ENCODE data around the gene FCAR. TPM values are rescaled to one million over a fixed set of nuclear protein-coding genes. Genes with fewer than 3 reads are reported as not detected.
"Not testable (repeated sequence)": the region's sequence is repeated elsewhere in the genome, so short reads cannot be mapped to it uniquely, and the experiment has no call there.

FCAR gene
- total and polyA plus RNA-seq, 12 donors = 0.19 to 1.8 (median 0.67) TPM; not detected in 4

DNA sequence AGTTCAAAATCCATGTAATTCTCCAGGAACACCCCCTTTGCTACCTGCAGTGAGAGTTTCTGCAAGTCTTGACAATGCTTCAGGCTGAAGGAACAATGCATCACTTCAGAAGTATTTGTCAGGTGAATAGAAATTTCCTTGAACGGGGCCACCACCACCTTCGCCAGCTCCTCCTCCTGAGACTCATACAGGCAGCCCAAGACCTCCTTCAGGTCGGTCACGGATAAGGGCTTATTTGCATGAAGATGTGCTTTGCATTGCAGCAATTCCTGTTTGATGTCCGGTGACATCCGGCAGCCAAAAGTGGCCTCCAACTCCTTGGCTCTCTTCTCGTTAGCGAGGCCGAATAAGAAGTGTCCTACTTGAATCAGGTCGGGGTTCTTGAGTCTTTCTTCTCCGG is 64.9 kb downstream of the FCAR start:
- no peak overlapping the region for H3K27ac ChIP-seq
- no peak overlapping the region for H3K4me3 ChIP-seq
- WGBS, 2 donors = 71 to 78% methylated on average over 11 of the region's 11 CpGs
- DNase-seq (no peak), ATAC-seq (no peak)
- H3K27me3 ChIP-seq = peaks cover 0 to 49% (median 22%) of the 10 kb centered on the region in 7 donors
- intact Hi-C loops (cut with DNase I) = no loop called here
- no peaks in the 10 kb centered on the region for H3K9me3 ChIP-seq
- H3K36me3 ChIP-seq = no peaks in the 10 kb centered on the region
- TF ChIP-seq, protein P1, sequence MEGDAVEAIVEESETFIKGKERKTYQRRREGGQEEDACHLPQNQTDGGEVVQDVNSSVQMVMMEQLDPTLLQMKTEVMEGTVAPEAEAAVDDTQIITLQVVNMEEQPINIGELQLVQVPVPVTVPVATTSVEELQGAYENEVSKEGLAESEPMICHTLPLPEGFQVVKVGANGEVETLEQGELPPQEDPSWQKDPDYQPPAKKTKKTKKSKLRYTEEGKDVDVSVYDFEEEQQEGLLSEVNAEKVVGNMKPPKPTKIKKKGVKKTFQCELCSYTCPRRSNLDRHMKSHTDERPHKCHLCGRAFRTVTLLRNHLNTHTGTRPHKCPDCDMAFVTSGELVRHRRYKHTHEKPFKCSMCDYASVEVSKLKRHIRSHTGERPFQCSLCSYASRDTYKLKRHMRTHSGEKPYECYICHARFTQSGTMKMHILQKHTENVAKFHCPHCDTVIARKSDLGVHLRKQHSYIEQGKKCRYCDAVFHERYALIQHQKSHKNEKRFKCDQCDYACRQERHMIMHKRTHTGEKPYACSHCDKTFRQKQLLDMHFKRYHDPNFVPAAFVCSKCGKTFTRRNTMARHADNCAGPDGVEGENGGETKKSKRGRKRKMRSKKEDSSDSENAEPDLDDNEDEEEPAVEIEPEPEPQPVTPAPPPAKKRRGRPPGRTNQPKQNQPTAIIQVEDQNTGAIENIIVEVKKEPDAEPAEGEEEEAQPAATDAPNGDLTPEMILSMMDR (IDR thresholded peaks at IDR 0.05) = no peak
- no peaks in the 10 kb centered on the region for H3K4me1 ChIP-seq

DNA sequence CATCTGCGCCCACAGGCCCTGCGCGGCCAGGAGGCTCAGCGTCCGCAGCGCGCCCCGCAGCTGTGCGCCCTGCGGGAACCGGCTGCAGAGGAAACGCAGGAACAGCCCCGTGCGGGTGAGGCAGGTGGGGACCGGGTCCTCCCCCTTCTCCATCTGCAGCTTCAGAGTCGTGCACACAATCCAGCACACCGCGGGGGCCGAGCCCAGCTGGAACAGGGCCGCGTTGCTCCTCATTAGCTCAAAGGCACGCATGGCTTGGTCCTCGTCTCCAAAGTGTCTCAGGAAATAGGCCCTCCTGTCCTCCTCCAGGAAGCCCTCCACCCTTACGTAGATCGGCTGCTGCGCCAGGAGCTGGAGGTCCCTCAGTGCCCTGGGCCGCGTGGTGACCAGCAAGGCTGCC is 65.5 kb downstream of the FCAR start:
- H3K9me3 ChIP-seq; H3K4me1 ChIP-seq; H3K36me3 ChIP-seq; ATAC-seq; intact Hi-C loops (cut with DNase I); DNase-seq; H3K27ac ChIP-seq; H3K4me3 ChIP-seq: not testable (repeated sequence)
- H3K27me3 ChIP-seq = peaks cover 0 to 49% (median 21%) of the 10 kb centered on the region in 7 donors
- WGBS, 2 donors = 58 to 79% methylated on average over 13 to 17 of the region's 28 CpGs

Other genes starting within 250 kb of the FCAR start
- gene LILRB1, start 243.8 kb upstream of the FCAR start, total RNA-seq = 10 to 100 TPM in 1 of 10 donors, 1 to 10 TPM in 6, under 1 TPM in 3; 0.28 to 16.9 (median 1.5) TPM
- 1 to 10 TPM in 1 of 2 donors, under 1 TPM in 1; 0.54 to 1.4 TPM for gene LILRB1, start 243.8 kb upstream of the FCAR start, polyA plus RNA-seq
- 10 to 100 TPM in 1 of 10 donors, 1 to 10 TPM in 8, under 1 TPM in 1; 0.99 to 22.4 (median 1.8) TPM for gene LILRB4, start 211.2 kb upstream of the FCAR start, total RNA-seq
- 1 to 10 TPM; 2.0 to 2.2 TPM for gene LILRB4, start 211.2 kb upstream of the FCAR start, polyA plus RNA-seq
- not detected for gene KIR3DL3, start 149.8 kb upstream of the FCAR start, total RNA-seq
- gene KIR3DL3, start 149.8 kb upstream of the FCAR start, polyA plus RNA-seq = not detected
- gene KIR2DL3, start 135.7 kb upstream of the FCAR start, total RNA-seq = under 1 TPM in 1 of 10 donors, not detected in 9; 0.42 TPM
- gene KIR2DL3, start 135.7 kb upstream of the FCAR start, polyA plus RNA-seq = under 1 TPM in 1 of 2 donors, not detected in 1; 0.03 TPM
- under 1 TPM in 1 of 10 donors, not detected in 9; 0.16 TPM for gene KIR2DL1, start 104.4 kb upstream of the FCAR start, total RNA-seq
- gene KIR2DL1, start 104.4 kb upstream of the FCAR start, polyA plus RNA-seq = under 1 TPM in 1 of 2 donors, not detected in 1; 0.04 TPM
- under 1 TPM in 1 of 10 donors, not detected in 9; 0.62 TPM for gene KIR2DL4, start 70.6 kb upstream of the FCAR start, total RNA-seq
- gene KIR2DL4, start 70.6 kb upstream of the FCAR start, polyA plus RNA-seq = under 1 TPM in 1 of 2 donors, not detected in 1; 0.04 TPM
- under 1 TPM in 3 of 10 donors, not detected in 7; 0.13 to 0.90 (median 0.14) TPM for gene KIR3DL1, start 57.8 kb upstream of the FCAR start, total RNA-seq
- gene KIR3DL1, start 57.8 kb upstream of the FCAR start, polyA plus RNA-seq = not detected
- gene KIR2DS4, start 41.6 kb upstream of the FCAR start, total RNA-seq = under 1 TPM in 2 of 10 donors, not detected in 8; 0.14 to 0.28 TPM
- not detected for gene KIR2DS4, start 41.6 kb upstream of the FCAR start, polyA plus RNA-seq
- under 1 TPM in 1 of 10 donors, not detected in 9; 0.95 TPM for gene KIR3DL2, start 23.8 kb upstream of the FCAR start, total RNA-seq
- gene KIR3DL2, start 23.8 kb upstream of the FCAR start, polyA plus RNA-seq = not detected
- under 1 TPM in 3 of 10 donors, not detected in 7; 0.38 to 0.81 (median 0.60) TPM for gene NCR1, start 31.9 kb downstream of the FCAR start, total RNA-seq
- not detected for gene NCR1, start 31.9 kb downstream of the FCAR start, polyA plus RNA-seq
- not detected for gene NLRP7, start 73.3 kb downstream of the FCAR start, total RNA-seq
- not detected for gene NLRP7, start 73.3 kb downstream of the FCAR start, polyA plus RNA-seq
- gene NLRP2, start 92.1 kb downstream of the FCAR start, total RNA-seq = 1 to 10 TPM in 1 of 10 donors, under 1 TPM in 3, not detected in 6; 0.33 to 2.8 (median 0.53) TPM
- under 1 TPM in 1 of 2 donors, not detected in 1; 0.04 TPM for gene NLRP2, start 92.1 kb downstream of the FCAR start, polyA plus RNA-seq
- under 1 TPM; 0.37 to 0.73 (median 0.46) TPM for gene GP6, start 164.0 kb downstream of the FCAR start, total RNA-seq
- gene GP6, start 164.0 kb downstream of the FCAR start, polyA plus RNA-seq = 1 to 10 TPM in 1 of 2 donors, under 1 TPM in 1; 0.58 to 1.5 TPM
- 10 to 100 TPM; 32.4 to 72.0 (median 54.5) TPM for gene RDH13, start 188.9 kb downstream of the FCAR start, total RNA-seq
- 10 to 100 TPM; 21.4 to 36.1 TPM for gene RDH13, start 188.9 kb downstream of the FCAR start, polyA plus RNA-seq
- gene EPS8L1, start 201.6 kb downstream of the FCAR start, total RNA-seq = 1 to 10 TPM in 5 of 10 donors, under 1 TPM in 4, not detected in 1; 0.53 to 2.7 (median 1.1) TPM
- 1 to 10 TPM; 3.7 to 7.9 TPM for gene EPS8L1, start 201.6 kb downstream of the FCAR start, polyA plus RNA-seq
- gene PPP1R12C, start 243.4 kb downstream of the FCAR start, total RNA-seq = 100 to 1,000 TPM; 134 to 242 (median 193) TPM
- 100 to 1,000 TPM; 223 to 283 TPM for gene PPP1R12C, start 243.4 kb downstream of the FCAR start, polyA plus RNA-seq